Measurements from ENCODE around the gene STK17B. TPM values are rescaled to one million over a fixed set of nuclear protein-coding genes. Genes with fewer than 3 reads are reported as not detected.

STK17B gene
- polyA plus RNA-seq, 3 donors, result 171 to 296 (median 244) TPM

- H3K9ac ChIP-seq (ENCODE audit: insufficient read depth, low read length, poor library complexity, severe bottlenecking), result peak overlapping the region; percentile 94
- H3K4me3 ChIP-seq (replicated peaks in 1 of 3; ENCODE audit: low read depth in 2 of 3, low read length in 3 of 3), result peak overlapping the region; percentile 83 to 93 (median 91)
- peaks cover 0 to 3% of the 10 kb centered on the region in 2 donors for H3K27me3 ChIP-seq (ENCODE audit: control insufficient read depth in 2 of 2, insufficient read depth in 2 of 2, low read length in 2 of 2)
- peaks cover 32 to 35% of the 10 kb centered on the region in 2 donors for H3K4me1 ChIP-seq (ENCODE audit: control insufficient read depth in 1 of 2, insufficient read depth in 2 of 2, low read length in 2 of 2)
- Mint-ChIP-seq H3K27ac (peak overlapping the region; percentile 90 to 99 (median 97)), H3K27me3 (ENCODE audit: low read depth in 3 of 3) (peaks cover 0 to 3% (median 3%) of the 10 kb centered on the region in 3 donors), H3K4me1 (peaks cover 37% of the 10 kb centered on the region), H3K4me3 (peak overlapping the region; percentile 96 to 99), H3K36me3 (peaks cover 50 to 51% of the 10 kb centered on the region in 2 donors), H3K9me3 (peaks cover 0 to 4% (median 0%) of the 10 kb centered on the region in 7 donors)
- H3K36me3 ChIP-seq (replicated peaks in 1 of 2; ENCODE audit: control insufficient read depth in 1 of 2, insufficient read depth in 2 of 2, low read length in 2 of 2), result peaks cover 15 to 22% of the 10 kb centered on the region in 2 donors
- H4K20me1 ChIP-seq (ENCODE audit: insufficient read depth, low read length), result peaks cover 69% of the 10 kb centered on the region
- H3K4me2 ChIP-seq (replicated peaks; ENCODE audit: extremely low read depth, low read length, poor library complexity, severe bottlenecking), result peak overlapping the region; percentile 95
- intact Hi-C loops (cut with micrococcal nuclease), result loop anchor here in 1 of 2 donors (2.0 kb wide), 1 partner anchor 99 kb away; no protein-coding TSS in a partner anchor
- no peaks in the 10 kb centered on the region for H3K9me3 ChIP-seq (replicated peaks in 1 of 2; ENCODE audit: control insufficient read depth in 1 of 2, insufficient read depth in 1 of 2, low read length in 2 of 2)
- 4% methylated on average over 4 of the region's 5 CpGs for WGBS (ENCODE audit: insufficient coverage)
- H3K27ac ChIP-seq (ENCODE audit: low read depth in 1 of 2, low read length in 2 of 2), result peak overlapping the region in 1 of 2 donors; percentile 87
- H2AFZ ChIP-seq (ENCODE audit: insufficient read depth, low read depth, low read length, poor library complexity, severe bottlenecking), result no peak overlapping the region
- no peak for TF ChIP-seq CTCF (IDR thresholded peaks at IDR 0.05)
- DNase-seq, result peak in 2 of 3 donors; percentile 61 to 68
- H3K79me2 ChIP-seq (ENCODE audit: insufficient read depth, low read length), result peaks cover 69% of the 10 kb centered on the region
Observed at GRCh38 chr2:196169516-196169915, 1.9 kb downstream of the STK17B start.

GRCh38 chr2:196168181-196168580, 3.2 kb downstream of the STK17B start:
- Histone ChIP-seq H3K9me3 (replicated peaks in 1 of 2; ENCODE audit: control insufficient read depth in 1 of 2, insufficient read depth in 1 of 2, low read length in 2 of 2) (no peaks in the 10 kb centered on the region), H3K4me3 (replicated peaks in 1 of 3; ENCODE audit: low read depth in 2 of 3, low read length in 3 of 3) (peak overlapping the region; percentile 83 to 93 (median 91)), H3K4me1 (ENCODE audit: control insufficient read depth in 1 of 2, insufficient read depth in 2 of 2, low read length in 2 of 2) (peaks cover 41 to 44% of the 10 kb centered on the region in 2 donors), H4K20me1 (ENCODE audit: insufficient read depth, low read length) (peaks cover 81% of the 10 kb centered on the region), H3K27ac (ENCODE audit: low read depth in 1 of 2, low read length in 2 of 2) (peak overlapping the region in 1 of 2 donors; percentile 87), H2AFZ (ENCODE audit: insufficient read depth, low read depth, low read length, poor library complexity, severe bottlenecking) (no peak overlapping the region), H3K4me2 (replicated peaks; ENCODE audit: extremely low read depth, low read length, poor library complexity, severe bottlenecking) (peak overlapping the region; percentile 95), H3K9ac (ENCODE audit: insufficient read depth, low read length, poor library complexity, severe bottlenecking) (peak overlapping the region; percentile 94), H3K79me2 (ENCODE audit: insufficient read depth, low read length) (peaks cover 83% of the 10 kb centered on the region), H3K36me3 (replicated peaks in 1 of 2; ENCODE audit: control insufficient read depth in 1 of 2, insufficient read depth in 2 of 2, low read length in 2 of 2) (peaks cover 27 to 34% of the 10 kb centered on the region in 2 donors), H3K27me3 (ENCODE audit: control insufficient read depth in 2 of 2, insufficient read depth in 2 of 2, low read length in 2 of 2) (peaks cover 0 to 3% of the 10 kb centered on the region in 2 donors)
- Mint-ChIP-seq H3K36me3 (peaks cover 52 to 56% of the 10 kb centered on the region in 2 donors), H3K9me3 (peaks cover 0 to 4% (median 0%) of the 10 kb centered on the region in 7 donors), H3K4me1 (peaks cover 39% of the 10 kb centered on the region), H3K27ac (peak overlapping the region in 6 of 7 donors; percentile 49 to 98 (median 87)), H3K27me3 (ENCODE audit: low read depth in 3 of 3) (peaks cover 0 to 3% (median 2%) of the 10 kb centered on the region in 3 donors), H3K4me3 (peak overlapping the region; percentile 96 to 99)
- no peak for DNase-seq
- no peak for TF ChIP-seq CTCF (IDR thresholded peaks at IDR 0.05)
- no CpG with 5 or more reads among the region's 4 CpGs for WGBS (ENCODE audit: insufficient coverage)
- intact Hi-C loops (cut with micrococcal nuclease), result loop anchor here in 1 of 2 donors (2.0 kb wide), 1 partner anchor 101 kb away; no protein-coding TSS in a partner anchor

Data from CD14-positive monocyte (primary cell).